Uterus (tissue), 2 donors: ENCODE measurements around the gene C2orf42.

Experiments used
- CTCF ChIP-seq, 4 experiments: fragments of 200-600 bp in 2 of 4; fragments of 450-650 bp in 2 of 4; sonication (generic) in 2 of 4; IDR thresholded peaks; one replicate each; pipeline ENCODE4 v1.5.1; 2016 to 2019; ENCODE audit warnings: antibody characterized with exemption in 4 of 4, mild to moderate bottlenecking in 2 of 4, moderate library complexity in 1 of 4
- POLR2A ChIP-seq, 2 donors: fragments of 450-650 bp; IDR thresholded peaks; one replicate each; pipeline ENCODE4 v1.6.1; 2016; ENCODE audit warnings: antibody characterized with exemption in 2 of 2, mild to moderate bottlenecking in 1 of 2, moderate library complexity in 1 of 2

- no peak for TF ChIP-seq CTCF (IDR thresholded peaks at IDR 0.05)
- no peak for TF ChIP-seq POLR2A (IDR thresholded peaks at IDR 0.05)
Measured at GRCh38 chr2:70199320-70199864, 8.6 kb upstream of the C2orf42 start.
